SK-N-SH treated with all-trans-retinoic acid at 6 μM for 48 hours (cell line): ENCODE measurements around the gene ADRA2B.

Experiments
- ATAC-seq: fragments of 200-7000 bp; cut with Tn5 transposase; 3 replicates; pipeline ENCODE4 v1.9.1; 2020; ENCODE audit warnings: mild to moderate bottlenecking, moderate library complexity
- ARNTL ChIP-seq: fragments of 450-650 bp; formaldehyde crosslinking; IDR thresholded peaks from 2 replicates; pipeline ENCODE4 v1.5.0; 2020; ENCODE audit warnings: low read depth, mild to moderate bottlenecking, moderate library complexity, borderline replicate concordance
- BACH2 ChIP-seq: fragments of 250-450 bp; sonication (Bioruptor Pico); IDR thresholded peaks from 2 replicates; pipeline ENCODE4 v1.9.0; 2021; ENCODE audit warnings: mild to moderate bottlenecking, borderline replicate concordance
- CREB5 ChIP-seq: fragments of 250-450 bp; sonication (Bioruptor Pico); IDR thresholded peaks from 2 replicates; pipeline ENCODE4 v1.5.1; 2020; ENCODE audit warnings: low read depth, mild to moderate bottlenecking, moderate library complexity
- CSDC2 ChIP-seq: fragments of 250-450 bp; sonication (Bioruptor Pico); IDR thresholded peaks from 2 replicates; pipeline ENCODE4 v1.5.0; 2020; ENCODE audit warnings: mild to moderate bottlenecking, moderate library complexity
- CSRNP3 ChIP-seq: fragments of 250-450 bp; sonication (Bioruptor Pico); IDR thresholded peaks from 2 replicates; pipeline ENCODE4 v1.5.1; 2021; ENCODE audit warnings: mild to moderate bottlenecking, moderate library complexity
- GLIS3 ChIP-seq: fragments of 250-450 bp; sonication (Bioruptor Pico); IDR thresholded peaks from 2 replicates; pipeline ENCODE4 v1.5.0; 2020; ENCODE audit warnings: mild to moderate bottlenecking, moderate library complexity
- OSR1 ChIP-seq: fragments of 250-450 bp; sonication (Bioruptor Pico); IDR thresholded peaks from 2 replicates; pipeline ENCODE4 v1.8.0; 2022; ENCODE audit warnings: moderate library complexity, mild to moderate bottlenecking, inconsistent platforms
- PATZ1 ChIP-seq: fragments of 250-450 bp; sonication (Bioruptor Pico); IDR thresholded peaks from 2 replicates; pipeline ENCODE4 v1.8.0; 2020; ENCODE audit warnings: mild to moderate bottlenecking, moderate library complexity, borderline replicate concordance
- POU6F1 ChIP-seq: fragments of 250-450 bp; sonication (Bioruptor Pico); IDR thresholded peaks from 2 replicates; pipeline ENCODE4 v1.8.0; 2021; ENCODE audit warnings: low read depth, mild to moderate bottlenecking, moderate library complexity, borderline replicate concordance
- PPARA ChIP-seq: fragments of 250-450 bp; sonication (Bioruptor Pico); IDR thresholded peaks from 2 replicates; pipeline ENCODE4 v1.5.0; 2020; ENCODE audit warnings: mild to moderate bottlenecking, borderline replicate concordance
- RARB ChIP-seq: fragments of 250-450 bp; sonication (Bioruptor Pico); IDR thresholded peaks from 2 replicates; pipeline ENCODE4 v1.8.0; 2021; ENCODE audit warnings: mild to moderate bottlenecking, moderate library complexity
- SNAI2 ChIP-seq: fragments of 250-450 bp; sonication (Bioruptor Pico); IDR thresholded peaks from 2 replicates; pipeline ENCODE4 v1.5.0; 2020; ENCODE audit warnings: mild to moderate bottlenecking, moderate library complexity
- TCF4 ChIP-seq: fragments of 250-450 bp; sonication (Bioruptor Pico); IDR thresholded peaks from 2 replicates; pipeline ENCODE4 v1.8.0; 2021; ENCODE audit warnings: mild to moderate bottlenecking, moderate library complexity, borderline replicate concordance
- TOX ChIP-seq: fragments of 250-450 bp; sonication (Bioruptor Pico); IDR thresholded peaks from 2 replicates; pipeline ENCODE4 v1.8.0; 2021; ENCODE audit warnings: mild to moderate bottlenecking, moderate library complexity, borderline replicate concordance
- TSHZ2 ChIP-seq: fragments of 250-450 bp; sonication (Bioruptor Pico); IDR thresholded peaks from 2 replicates; pipeline ENCODE4 v1.5.0; 2020; ENCODE audit warnings: mild to moderate bottlenecking, moderate library complexity
- ZFP3 ChIP-seq: fragments of 250-450 bp; sonication (Bioruptor Pico); IDR thresholded peaks from 2 replicates; pipeline ENCODE4 v1.5.0; 2020; ENCODE audit warnings: mild to moderate bottlenecking, moderate library complexity
- ZFP30 ChIP-seq: fragments of 450-650 bp; formaldehyde crosslinking; IDR thresholded peaks from 2 replicates; pipeline ENCODE4 v1.5.0; 2022; ENCODE audit warnings: mild to moderate bottlenecking, moderate library complexity
- ZNF565 ChIP-seq: fragments of 450-650 bp; formaldehyde crosslinking; conservative IDR thresholded peaks from 2 replicates; pipeline ENCODE4 v1.5.0; 2020; ENCODE audit warnings: low read depth, mild to moderate bottlenecking, moderate library complexity
- ZNF8 ChIP-seq: fragments of 450-650 bp; formaldehyde crosslinking; IDR thresholded peaks from 2 replicates; pipeline ENCODE4 v1.5.0; 2020; ENCODE audit warnings: mild to moderate bottlenecking, moderate library complexity

Gene ADRA2B

GRCh38 chr2:96113951-96114350 lies 2.4 kb downstream of the ADRA2B start:
- ATAC-seq, result no peak
- no peak for TF ChIP-seq BACH2 (CRISPR knock-in tag)
- no peak for TF ChIP-seq TSHZ2
- no peak for TF ChIP-seq ZNF8 (CRISPR knock-in tag)
- no peak for TF ChIP-seq CREB5 (CRISPR knock-in tag)
- TF ChIP-seq PATZ1 (CRISPR knock-in tag), result no peak
- TF ChIP-seq GLIS3, result no peak
- TF ChIP-seq PPARA, result no peak
- TF ChIP-seq CSDC2 (CRISPR knock-in tag), result no peak
- no peak for TF ChIP-seq ZNF565
- no peak for TF ChIP-seq CSRNP3 (CRISPR knock-in tag)
- TF ChIP-seq ARNTL (CRISPR knock-in tag), result no peak
- no peak for TF ChIP-seq POU6F1 (CRISPR knock-in tag)
- no peak for TF ChIP-seq TCF4 (CRISPR knock-in tag)
- no peak for TF ChIP-seq ZFP3 (CRISPR knock-in tag)
- no peak for TF ChIP-seq TOX (CRISPR knock-in tag)
- TF ChIP-seq ZFP30, result no peak

GRCh38 chr2:96113367-96113677 lies 3.0 kb downstream of the ADRA2B start:
- TF ChIP-seq POU6F1 (CRISPR knock-in tag) (no peak), ZNF8 (CRISPR knock-in tag) (no peak), ARNTL (CRISPR knock-in tag) (no peak), CREB5 (CRISPR knock-in tag) (no peak), CSDC2 (CRISPR knock-in tag) (no peak), ZFP30 (no peak), OSR1 (CRISPR knock-in tag) (no peak), SNAI2 (CRISPR knock-in tag) (no peak), TSHZ2 (no peak), ZFP3 (CRISPR knock-in tag) (no peak), TOX (CRISPR knock-in tag) (no peak), BACH2 (CRISPR knock-in tag) (no peak), RARB (CRISPR knock-in tag) (no peak)
- no peak for ATAC-seq
